NCI-H1105 (cell line): Measurements from ENCODE around the gene DUOX2.

Experiments
- DNase-seq: peaks from one replicate; lab custom pipeline; 2025; lab: John Stamatoyannopoulos, UW

DUOX2 gene

DNA sequence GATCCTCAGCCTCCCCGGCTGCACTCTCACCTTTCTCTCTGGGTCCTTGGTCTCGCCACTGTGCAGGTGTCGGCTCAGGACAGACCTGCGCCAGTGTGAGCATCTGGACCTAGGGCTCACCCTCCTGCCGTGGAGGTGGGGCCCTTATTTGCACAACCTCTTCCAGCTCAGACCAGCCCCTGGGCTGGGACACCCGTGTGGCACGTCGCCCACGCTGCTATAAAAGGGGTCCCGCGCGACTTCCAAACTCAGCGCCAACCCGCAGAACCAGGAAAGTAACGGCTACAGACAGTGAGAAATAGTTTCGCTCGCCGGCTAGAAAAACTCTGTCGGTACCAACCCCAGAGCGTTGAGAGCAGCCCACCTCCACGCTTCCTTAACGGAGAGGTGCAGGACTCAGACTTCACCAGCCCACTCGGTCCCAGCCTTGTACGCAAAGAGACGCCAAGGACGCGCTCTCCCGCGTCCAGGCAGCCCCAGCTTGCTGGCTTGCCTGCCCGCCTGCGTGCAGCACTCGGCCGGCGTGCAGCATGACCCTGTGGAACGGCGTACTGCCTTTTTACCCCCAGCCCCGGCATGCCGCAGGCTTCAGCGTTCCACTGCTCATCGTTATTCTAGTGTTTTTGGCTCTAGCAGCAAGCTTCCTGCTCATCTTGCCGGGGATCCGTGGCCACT lies at the start of gene DUOX2, which contains the start of gene DUOXA2:
DUOX2 (minus strand) TSS at position 97 of the 675 bp plus-strand sequence. CDS start 761 bp downstream, outside the sequence.
DUOXA2 (plus strand) TSS at position 251 of the 675 bp plus-strand sequence; CDS start at position 531, 280 bp downstream.
- DNase-seq: no peak

- no peak for DNase-seq
Observed at GRCh38 chr15:45163508-45163856, 49.5 kb upstream of the DUOX2 start.

DNA sequence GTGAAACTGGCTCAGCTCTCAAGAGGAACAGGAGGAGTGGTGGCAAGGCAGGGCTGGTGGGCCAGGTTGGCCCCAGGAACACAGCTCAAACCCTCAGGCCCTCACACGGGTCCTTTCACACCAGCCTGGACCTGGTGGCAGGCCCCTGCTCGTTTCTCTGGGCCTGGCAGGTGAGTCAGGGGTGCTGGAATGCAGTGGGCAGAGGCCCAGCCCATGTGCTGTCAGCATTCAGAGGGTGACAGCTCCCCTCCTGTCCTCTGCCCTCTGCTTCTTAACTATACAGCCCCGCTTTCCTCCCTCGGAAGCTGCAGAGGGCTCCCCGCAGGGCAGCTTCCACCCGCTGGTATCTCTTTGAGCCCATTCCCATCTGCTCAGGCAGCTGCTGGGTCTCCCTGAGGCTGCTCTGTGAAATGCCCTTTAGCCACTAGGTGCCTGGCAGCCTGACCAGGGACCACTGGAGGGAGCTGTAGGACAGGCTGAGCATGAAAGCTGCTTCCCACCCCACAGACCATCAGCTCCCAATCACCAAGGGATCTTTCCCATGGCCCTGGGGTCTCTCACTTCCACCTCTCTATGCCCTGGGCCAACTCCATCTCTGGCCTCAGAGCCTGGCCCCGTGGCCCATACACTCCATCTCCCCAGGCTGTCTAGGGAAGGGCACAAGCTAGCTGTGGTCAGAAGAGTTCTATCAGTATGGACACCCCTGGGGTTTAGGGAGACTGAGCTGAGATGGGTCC lies 49.0 kb upstream of the DUOX2 start:
- DNase-seq: no peak

- no peak for DNase-seq
Observed at GRCh38 chr15:45161666-45162065, 47.7 kb upstream of the DUOX2 start.

DNA sequence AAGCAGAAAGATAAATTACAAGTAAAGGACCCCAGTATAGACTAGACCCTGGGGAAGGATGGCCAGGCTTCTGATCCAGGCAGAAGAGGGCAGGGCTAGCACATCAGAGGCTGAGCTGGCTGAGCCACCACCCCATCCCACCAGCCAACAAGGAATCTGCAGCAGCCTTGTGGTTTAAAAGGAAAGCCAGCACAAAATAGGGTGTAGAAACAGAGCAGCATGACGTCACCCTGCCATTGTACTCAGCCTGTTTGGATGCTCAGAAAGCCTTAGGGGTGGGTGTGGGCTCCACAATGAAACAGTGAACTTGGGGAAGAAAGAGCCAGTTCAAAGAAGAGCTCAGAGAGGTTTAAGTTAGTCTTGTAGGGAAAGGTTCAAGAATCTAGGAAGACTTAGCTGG lies 44.0 kb upstream of the DUOX2 start:
- no peak for DNase-seq

- no peak for DNase-seq
Observed at GRCh38 chr15:45156744-45157455, 42.9 kb upstream of the DUOX2 start.

GRCh38 chr15:45155739-45156138 lies 41.8 kb upstream of the DUOX2 start:
- DNase-seq: no peak

DNA sequence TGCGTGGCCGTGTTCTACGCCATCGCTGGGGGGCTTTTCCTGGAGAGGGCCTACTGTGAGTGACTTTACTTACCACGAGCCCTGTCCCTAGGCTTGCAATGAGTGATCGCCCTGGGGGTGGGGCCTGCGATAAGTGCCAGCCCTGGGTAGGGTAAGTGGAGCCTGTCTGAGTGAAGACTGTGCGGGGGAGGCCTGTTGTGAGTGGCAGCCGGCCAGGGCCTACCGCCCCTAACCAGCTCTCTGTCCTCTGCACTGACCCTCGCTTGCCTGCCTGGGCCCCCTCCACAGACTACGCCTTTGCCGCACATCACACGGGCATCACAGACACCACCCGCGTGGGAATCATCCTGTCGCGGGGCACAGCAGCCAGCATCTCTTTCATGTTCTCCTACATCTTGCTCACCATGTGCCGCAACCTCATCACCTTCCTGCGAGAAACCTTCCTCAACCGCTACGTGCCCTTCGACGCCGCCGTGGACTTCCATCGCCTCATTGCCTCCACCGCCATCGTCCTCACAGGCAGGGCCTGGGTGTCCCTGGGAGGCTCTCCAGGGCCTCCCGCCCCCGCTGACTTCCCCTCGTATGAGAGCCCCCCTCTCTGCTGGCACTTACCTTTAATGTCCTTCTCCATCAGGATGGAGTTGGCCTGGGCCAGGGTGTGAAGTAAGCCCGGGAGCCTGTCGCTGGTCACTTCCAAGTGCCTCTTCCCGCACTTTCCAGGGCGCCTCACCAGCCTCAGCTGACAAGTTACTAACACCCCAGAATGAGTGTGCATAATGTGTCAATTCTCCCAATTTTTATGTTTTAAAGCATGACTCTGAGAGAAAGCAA lies 38.2 kb upstream of the DUOX2 start:
- no peak for DNase-seq

GRCh38 chr15:45150997-45151396 lies 37.0 kb upstream of the DUOX2 start:
- no peak for DNase-seq

GRCh38 chr15:45150481-45150880 lies 36.5 kb upstream of the DUOX2 start:
- DNase-seq: no peak

GRCh38 chr15:45149060-45149459 lies 35.1 kb upstream of the DUOX2 start:
- no peak for DNase-seq

DNA sequence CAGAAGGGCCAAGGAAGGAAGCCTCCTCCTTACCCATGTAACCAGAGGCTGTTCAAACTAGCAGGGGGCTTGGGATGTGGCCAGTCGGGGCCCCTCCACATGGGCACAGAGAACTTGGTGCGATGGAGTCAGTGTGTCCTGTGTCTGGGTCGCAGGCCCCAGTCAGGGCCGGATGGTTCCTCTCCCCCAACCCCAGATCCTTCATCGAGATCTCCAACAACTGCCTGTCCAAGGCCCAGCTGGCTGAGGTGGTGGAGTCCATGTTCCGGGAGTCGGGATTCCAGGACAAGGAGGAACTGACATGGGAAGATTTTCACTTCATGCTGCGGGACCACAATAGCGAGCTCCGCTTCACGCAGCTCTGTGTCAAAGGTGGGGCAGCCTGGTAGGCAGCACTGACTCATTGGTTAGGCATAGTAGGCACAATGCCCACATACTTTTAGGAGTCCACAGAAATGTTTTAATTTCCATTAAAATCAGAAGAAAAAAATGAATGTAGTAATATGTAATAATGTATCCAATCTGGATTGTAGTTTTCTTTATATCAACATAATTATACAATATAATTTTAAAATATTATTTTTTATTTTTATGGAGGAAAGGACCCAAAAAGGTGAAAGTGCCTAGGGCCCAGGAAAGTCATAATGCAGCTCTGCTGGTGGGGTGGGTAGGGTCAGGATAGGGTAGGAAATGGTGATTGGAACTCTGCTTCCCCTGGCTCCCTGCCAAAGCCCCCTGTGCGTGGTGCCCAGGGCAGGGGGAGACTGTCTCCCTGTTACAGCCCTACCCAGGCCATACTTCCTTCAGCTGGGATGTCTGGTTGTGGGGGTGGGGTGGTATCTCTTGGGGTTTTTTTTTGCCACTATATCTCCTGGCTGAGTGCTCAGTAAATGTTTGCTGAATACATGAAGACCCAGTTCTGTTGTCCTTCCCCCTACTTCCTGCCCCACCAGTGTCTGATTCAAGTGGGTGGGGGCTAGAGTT lies 34.4 kb upstream of the DUOX2 start:
- no peak for DNase-seq

DNA sequence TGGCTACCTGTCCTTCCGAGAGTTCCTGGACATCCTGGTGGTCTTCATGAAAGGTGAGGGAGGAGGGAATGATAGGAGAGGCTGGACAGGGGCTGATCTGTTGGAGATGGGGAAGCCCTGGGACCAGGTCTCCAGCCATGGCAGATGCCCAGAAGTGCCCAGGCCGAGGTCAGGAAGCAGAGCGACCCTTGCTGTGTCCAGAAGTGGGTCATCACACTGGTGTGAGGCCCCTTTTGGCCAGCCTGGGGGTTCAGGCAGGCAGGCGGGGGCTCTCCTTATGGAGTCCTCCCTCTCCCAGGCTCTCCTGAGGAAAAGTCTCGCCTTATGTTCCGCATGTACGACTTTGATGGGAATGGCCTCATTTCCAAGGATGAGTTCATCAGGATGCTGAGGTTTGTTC lies 33.6 kb upstream of the DUOX2 start:
- DNase-seq: no peak

DNA sequence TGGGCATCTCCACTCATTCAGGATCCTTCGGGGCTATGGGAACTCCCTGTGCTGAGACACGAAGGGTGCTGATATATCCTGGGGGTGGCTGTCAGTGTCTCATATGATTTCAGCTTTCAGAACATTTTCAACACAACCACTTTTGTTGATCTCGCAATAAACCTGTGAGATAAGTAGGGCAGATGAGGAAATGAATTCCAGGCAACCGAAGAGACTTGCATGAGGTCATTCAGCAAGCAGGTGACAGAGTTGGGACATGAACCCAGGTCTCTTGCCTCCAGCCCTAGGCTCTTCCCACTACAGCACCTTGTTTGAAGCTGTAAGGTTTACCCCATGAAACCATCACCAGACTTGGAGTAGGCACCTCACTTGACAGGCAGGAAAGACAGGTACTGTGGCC lies 32.4 kb upstream of the DUOX2 start:
- DNase-seq: no peak

GRCh38 chr15:45144775-45145174 lies 30.8 kb upstream of the DUOX2 start:
- DNase-seq: no peak

DNA sequence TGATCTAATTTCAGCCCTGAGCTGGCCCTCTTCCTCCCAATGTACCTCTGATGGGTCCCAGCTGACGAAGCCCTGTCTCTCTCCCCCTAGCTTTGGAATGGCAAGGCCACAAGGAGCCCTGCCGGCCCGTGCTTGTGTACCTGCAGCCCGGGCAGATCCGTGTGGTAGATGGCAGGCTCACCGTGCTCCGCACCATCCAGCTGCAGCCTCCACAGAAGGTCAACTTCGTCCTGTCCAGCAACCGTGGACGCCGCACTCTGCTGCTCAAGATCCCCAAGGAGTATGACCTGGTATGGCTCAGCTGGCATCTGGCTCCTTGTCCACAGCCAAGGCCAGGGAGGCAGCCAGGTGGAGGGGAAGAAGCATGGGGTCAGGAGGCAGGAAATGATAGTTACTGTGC lies 30.0 kb upstream of the DUOX2 start:
- no peak for DNase-seq

GRCh38 chr15:45143056-45143455 lies 29.1 kb upstream of the DUOX2 start:
- no peak for DNase-seq

DNA sequence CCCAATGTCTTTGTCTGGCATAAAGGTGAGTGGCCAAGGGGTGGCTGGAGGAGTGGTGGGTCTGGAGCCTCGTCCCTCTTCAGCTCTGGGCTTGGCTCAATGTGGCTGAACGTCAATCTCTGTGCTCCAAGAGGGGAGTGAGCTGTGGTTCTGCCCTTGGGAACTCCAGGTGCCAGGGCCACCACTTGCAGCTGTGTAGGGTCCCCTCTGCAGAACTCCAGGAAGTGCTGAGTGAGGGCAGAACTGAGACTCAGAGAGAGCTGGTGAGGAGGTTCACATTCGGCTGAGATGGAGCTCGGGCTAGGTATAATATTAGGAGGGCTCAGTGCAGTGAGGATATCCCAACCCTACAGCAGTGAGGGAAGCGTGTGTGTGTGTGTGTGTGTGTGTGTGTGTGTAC lies 27.4 kb upstream of the DUOX2 start:
- DNase-seq: no peak

- DNase-seq: no peak
Observed at GRCh38 chr15:45140557-45141250, 26.7 kb upstream of the DUOX2 start.

- DNase-seq: no peak
Observed at GRCh38 chr15:45139770-45140169, 25.8 kb upstream of the DUOX2 start.
